Measurements from ENCODE around the gene BCL7B. TPM values are rescaled to one million over a fixed set of nuclear protein-coding genes. Genes with fewer than 3 reads are reported as not detected.

Gene BCL7B
- total and polyA plus RNA-seq, 12 donors, result 64.9 to 85.8 (median 73.0) TPM

GRCh38 chr7:73599916-73600315 is 42.4 kb upstream of the BCL7B start:
- DNase-seq, result no peak
- intact Hi-C loops (cut with DNase I), result loop anchor here in 5 of 10 donors (10.0 kb wide), 2 partner anchors 65 to 255 kb away; partner anchors contain the start of gene VPS37D (in 1 of the 5)

GRCh38 chr7:73599151-73599882 is 41.8 kb upstream of the BCL7B start:
- no peak for ATAC-seq
- TF ChIP-seq CTCF (IDR thresholded peaks at IDR 0.05), result no peak
- Histone ChIP-seq H3K27ac (no peak overlapping the region), H3K36me3 (no peaks in the 10 kb centered on the region), H3K9me3 (no peaks in the 10 kb centered on the region), H3K4me1 (no peaks in the 10 kb centered on the region), H3K4me3 (no peak overlapping the region), H3K27me3 (peaks cover 0 to 59% (median 29%) of the 10 kb centered on the region in 7 donors)
- WGBS, 2 donors, result 71 to 75% methylated on average over 13 of the region's 13 CpGs
- DNase-seq, result no peak
- intact Hi-C loops (cut with DNase I), result no loop called here

More at GRCh38 chr7:73599916-73600315, 42.4 kb upstream of the BCL7B start:
- no peak for ATAC-seq
- TF ChIP-seq CTCF (IDR thresholded peaks at IDR 0.05), result no peak
- Histone ChIP-seq H3K27ac (no peak overlapping the region), H3K4me1 (no peaks in the 10 kb centered on the region), H3K27me3 (peaks cover 0 to 64% (median 29%) of the 10 kb centered on the region in 7 donors), H3K36me3 (no peaks in the 10 kb centered on the region), H3K4me3 (no peak overlapping the region), H3K9me3 (no peaks in the 10 kb centered on the region)
- 71 to 73% methylated on average over 7 of the region's 7 CpGs for WGBS, 2 donors

GRCh38 chr7:73597978-73598782 is 40.7 kb upstream of the BCL7B start:
- TF ChIP-seq CTCF (IDR thresholded peaks at IDR 0.05), result no peak
- intact Hi-C loops (cut with DNase I), result no loop called here
- H3K9me3 ChIP-seq, result no peaks in the 10 kb centered on the region
- DNase-seq, result no peak
- no peak overlapping the region for H3K27ac ChIP-seq
- H3K27me3 ChIP-seq, result peaks cover 0 to 48% (median 24%) of the 10 kb centered on the region in 7 donors
- no peaks in the 10 kb centered on the region for H3K4me1 ChIP-seq
- ATAC-seq, result no peak
- no peaks in the 10 kb centered on the region for H3K36me3 ChIP-seq
- WGBS, 2 donors, result 90% methylated on average over 5 of the region's 5 CpGs
- no peak overlapping the region for H3K4me3 ChIP-seq

- H3K9me3 ChIP-seq, result no peaks in the 10 kb centered on the region
- H3K4me3 ChIP-seq, result no peak overlapping the region
- H3K27ac ChIP-seq, result no peak overlapping the region
- WGBS, 2 donors, result 53 to 57% methylated on average over 37 of the region's 37 CpGs
- no peaks in the 10 kb centered on the region for H3K36me3 ChIP-seq
- ATAC-seq (no peak), DNase-seq (no peak)
- no peak for TF ChIP-seq CTCF (IDR thresholded peaks at IDR 0.05)
- peaks cover 0 to 41% (median 12%) of the 10 kb centered on the region in 7 donors for H3K27me3 ChIP-seq
- intact Hi-C loops (cut with DNase I), result no loop called here
- no peaks in the 10 kb centered on the region for H3K4me1 ChIP-seq
Observed at GRCh38 chr7:73596191-73597065, 38.9 kb upstream of the BCL7B start.
